Inflammatory macrophage treated with lipopolysaccharide for 1 hour (primary cell): ENCODE data around the gene WDR77.

Experiments used
- DNase-seq, 2 donors: peaks; one replicate each; pipeline ENCODE4 v3.0.0-alpha.2; 2020 to 2022

The WDR77 gene

DNA sequence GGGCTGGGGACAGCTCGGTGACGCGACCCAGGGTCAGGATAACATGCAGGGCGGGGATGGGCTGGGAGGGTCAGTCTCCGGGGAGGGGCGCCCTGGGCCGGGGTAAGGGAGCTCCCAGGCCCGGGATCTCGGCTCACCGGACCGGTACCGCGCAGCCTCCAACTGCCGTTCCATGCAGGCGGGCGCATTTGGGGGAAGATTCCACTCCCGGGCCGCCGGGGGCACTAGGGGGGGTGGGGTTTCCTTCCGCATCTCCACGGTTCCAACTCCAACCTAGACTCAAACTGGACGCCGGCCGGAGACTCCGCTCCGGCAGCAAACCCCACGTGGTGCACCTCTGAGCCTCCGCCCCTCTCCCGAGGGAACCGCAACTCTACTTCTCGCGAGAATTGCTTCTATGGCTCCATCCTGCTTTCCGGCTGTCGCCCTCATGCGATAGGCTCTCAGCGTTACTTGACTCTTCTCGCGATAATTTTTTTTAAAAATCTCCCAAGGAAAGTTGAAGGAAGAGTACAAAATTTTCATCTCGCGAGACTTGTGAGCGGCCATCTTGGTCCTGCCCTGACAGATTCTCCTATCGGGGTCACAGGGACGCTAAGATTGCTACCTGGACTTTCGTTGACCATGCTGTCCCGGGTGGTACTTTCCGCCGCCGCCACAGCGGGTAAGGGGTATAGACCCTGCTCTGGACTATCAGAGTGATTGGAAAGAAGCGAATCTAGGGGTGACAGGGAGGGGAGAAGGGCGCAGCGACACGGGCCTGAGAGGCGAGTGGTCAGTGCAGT lies at the start of gene WDR77, which contains the start of gene ATP5PB:
WDR77 (minus strand) TSS at position 339 of the 785 bp plus-strand sequence; CDS start at position 252, 87 bp downstream.
ATP5PB (plus strand) TSS at position 547 of the 785 bp plus-strand sequence; CDS start at position 625, 78 bp downstream.
- DNase-seq, result peak; percentile 100

DNA sequence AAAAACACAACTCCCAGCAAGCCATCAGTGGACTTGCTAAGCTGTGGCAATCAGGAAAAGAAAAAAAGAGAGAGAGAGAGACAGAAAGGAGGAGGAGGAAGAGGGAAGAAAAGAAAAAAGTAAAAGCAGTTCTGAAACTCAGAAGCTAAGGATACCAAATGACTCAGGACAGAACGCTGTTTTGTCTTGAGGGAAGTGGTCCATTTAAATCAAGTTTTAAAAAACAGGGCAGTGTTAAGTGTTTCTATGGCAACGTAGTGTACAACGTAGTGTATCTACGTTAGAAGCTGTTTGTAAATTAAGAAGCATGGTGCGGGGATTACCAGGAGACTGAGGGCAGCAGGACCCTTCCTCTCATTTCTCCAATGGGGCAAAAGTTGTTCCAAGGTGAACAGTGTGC lies 48.5 kb upstream of the WDR77 start:
- DNase-seq, result no peak

DNA sequence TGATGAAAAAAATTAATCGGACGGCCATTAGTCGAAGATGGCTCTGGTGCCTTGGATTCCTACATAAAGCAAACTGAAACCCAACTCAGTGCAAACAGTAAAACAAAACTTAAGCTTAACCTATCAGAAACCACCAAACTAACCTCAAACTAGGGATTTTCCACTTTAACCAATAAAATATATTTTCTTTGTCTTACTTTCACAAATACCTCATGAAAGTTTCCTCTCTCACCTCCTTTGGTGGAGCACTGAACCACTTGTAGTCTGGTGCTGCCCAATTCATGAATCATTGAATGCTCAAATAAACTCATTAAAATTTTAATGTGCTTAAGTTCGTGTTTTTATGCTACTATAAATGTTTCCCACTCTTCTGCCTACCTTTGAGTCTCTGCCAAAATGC lies 47.3 kb upstream of the WDR77 start:
- no peak for DNase-seq

DNA sequence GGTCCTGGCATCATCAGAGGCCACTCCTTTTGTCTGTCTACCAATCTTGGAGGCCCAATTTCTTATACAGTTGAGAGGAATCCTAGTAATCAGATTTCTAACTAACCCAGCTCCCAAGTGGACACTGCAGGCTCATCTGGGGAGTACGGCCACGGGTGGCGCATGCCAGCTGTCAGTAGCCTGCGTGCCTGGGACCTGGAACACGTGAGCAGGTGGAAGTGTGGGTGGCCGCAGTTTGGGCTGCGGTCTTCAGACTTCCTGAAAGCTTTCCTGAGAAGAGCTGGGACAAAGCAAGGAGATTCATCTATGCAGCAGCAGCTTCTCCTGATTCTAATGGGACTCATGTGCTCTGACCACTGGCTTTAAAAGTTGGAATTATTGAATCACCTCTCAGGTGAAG lies 42.0 kb upstream of the WDR77 start:
- no peak for DNase-seq

DNA sequence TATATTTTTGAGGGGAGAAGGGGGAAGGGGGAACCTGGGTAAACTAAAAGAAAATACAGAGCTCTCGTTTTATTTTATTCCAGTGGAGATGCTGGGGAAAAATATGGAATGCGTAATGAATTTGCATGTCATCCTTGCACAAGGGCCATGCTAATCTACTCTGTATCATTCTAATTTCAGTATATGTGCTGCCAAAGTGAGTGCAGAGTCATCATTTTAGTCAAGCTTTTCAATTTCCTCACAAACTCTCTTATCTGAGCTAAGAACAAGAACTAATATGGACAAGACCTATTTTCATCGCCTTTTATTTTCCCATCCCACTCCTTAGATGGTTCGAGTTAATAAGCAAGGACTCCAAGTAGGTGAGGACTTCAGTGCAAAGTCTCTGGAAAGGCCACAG lies 41.2 kb upstream of the WDR77 start:
- DNase-seq, result no peak

DNA sequence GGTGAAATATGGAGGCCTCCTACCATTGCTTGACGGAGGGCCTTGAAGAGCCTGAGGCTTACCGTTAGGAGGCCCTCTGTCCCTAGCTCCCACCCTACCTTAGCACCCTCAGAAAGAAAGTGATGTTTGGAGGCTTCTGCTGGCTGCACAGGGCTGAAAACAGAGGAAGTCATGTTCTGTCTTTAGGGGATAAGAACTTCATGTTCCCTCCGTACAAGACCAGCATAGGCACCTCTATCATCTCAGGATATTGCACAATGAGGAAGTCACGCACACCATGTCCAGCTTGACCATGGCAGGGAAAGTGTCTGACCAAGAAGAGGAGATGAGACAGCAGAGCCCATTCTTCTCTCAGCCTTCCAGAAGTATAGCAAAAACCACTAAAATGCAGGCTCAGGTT lies 40.5 kb upstream of the WDR77 start:
- DNase-seq, result peak in 1 of 2 donors; percentile 39

DNA sequence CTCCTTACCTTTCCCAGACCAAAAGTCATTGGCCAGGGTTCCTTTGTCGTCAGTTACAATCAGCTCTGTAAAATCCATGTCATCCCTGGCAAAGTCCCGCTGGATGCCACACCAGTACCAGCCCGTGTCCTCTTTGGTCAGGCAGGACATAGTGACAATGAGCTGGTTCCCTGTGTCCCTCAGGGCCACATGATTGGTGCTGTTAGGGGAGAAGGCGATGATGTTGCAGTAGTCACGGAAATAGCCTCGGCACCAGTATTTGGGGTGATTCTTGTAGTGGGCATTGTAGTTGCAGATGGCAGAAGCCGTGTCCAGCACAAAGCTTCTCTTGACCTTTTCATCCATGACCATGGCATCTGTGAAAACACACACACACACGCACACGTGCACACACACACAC lies 39.6 kb upstream of the WDR77 start:
- no peak for DNase-seq

DNA sequence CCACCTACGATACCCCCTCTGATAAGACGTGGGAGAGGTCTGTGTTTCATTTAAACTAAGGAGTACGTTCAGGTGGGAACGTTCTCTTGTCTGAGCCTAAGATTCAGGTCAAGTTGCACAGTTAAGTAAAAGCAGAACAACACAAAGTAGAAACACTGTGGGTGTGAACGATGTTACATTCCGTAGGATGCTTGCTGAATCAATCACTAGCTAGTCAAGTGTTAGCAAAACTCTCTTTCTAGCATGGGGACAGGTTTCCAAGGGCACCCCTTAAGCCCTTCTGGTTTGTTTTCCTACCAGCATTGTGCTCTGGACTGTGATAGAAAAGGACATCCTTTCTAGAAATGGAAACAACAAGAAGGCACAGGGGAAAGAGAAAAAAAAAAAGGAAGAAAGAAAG lies 38.1 kb upstream of the WDR77 start:
- peak in 1 of 2 donors; percentile 39 for DNase-seq

DNA sequence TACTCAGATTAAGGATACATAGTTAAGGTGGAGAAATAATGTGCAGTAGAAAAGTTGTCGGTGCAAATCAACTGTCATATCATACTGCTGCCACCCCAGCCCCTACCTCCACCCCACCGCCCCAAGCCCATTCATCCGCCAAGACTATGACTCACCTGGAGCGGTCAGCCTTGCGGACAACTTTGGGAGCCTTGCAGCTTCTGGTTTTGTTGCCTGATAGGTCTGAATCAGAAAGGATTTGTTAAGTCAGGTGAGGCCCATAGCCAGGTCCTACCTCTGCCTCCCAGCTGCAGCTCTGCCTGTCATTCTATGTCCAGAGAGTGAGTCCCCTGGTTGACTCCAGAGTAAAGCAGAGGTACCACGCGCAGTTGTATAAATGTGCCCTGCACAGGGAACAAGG lies 37.4 kb upstream of the WDR77 start:
- no peak for DNase-seq

DNA sequence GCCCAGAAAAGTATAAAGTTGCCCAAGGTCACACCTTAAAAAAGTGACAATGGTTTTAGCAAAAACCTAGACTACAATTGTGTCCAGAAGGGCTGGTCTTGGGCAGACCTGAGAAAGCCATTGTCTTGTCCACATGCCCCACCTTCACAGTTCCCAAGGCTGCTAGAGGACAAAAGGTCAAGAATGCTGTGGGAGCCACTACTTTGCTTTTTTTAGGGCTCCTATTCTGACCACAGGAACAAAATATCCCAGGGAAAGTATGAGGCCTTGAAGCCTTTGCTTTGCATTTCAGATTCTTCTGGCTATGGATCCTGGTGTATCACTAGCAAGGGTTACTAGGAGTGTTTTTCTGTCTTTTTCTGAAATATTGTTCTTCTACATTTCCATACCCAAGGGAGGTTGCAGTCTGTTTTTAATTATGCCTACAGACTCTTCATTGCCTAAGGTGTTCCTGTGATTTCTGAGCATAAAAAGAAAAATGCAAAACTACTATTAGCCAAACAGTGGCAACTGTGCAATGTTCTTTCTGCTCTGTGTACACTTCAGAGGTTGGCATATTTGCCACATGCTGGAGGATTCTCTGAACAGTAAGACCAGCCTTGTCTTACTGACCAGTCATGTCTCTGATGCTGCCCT lies 35.5 kb upstream of the WDR77 start:
- no peak for DNase-seq

DNA sequence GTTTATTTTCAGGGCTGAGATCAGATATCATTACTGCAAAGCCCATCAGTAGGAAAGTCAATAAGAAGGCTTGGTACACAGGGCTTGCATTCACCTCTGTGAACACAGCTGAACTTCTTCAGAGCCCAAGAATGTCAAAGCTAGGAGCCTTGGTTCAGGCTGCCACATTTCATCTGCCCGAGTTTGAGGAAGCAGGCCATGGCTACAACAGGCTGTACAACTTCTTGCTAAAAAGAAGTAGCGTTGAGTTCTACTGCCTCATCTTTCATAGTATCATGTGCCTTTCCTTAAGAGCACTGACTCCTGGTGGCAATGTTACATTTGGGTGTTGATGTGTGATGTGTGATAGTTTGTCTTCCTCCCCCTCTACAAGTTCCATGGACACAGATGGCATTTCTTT lies 34.8 kb upstream of the WDR77 start:
- DNase-seq, result no peak

DNA sequence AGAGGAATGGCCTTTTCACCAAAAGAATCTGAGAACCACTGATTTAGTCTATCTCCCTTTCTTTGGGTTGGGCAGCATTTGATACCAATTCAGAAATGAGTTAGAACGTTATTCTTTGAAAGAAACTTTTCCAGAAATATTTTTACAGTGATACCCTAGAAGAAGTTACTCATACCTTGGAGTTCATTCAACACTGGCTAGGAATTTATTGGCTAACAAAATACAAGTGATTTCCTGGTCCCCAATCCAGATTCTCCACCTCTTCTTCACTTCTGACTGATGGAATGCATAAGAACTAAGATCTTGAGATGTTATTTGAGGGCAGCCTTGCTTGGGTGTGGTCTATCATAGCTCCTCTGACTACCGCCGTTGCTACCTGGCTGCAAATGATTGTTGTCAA lies 34.1 kb upstream of the WDR77 start:
- DNase-seq, result no peak

DNA sequence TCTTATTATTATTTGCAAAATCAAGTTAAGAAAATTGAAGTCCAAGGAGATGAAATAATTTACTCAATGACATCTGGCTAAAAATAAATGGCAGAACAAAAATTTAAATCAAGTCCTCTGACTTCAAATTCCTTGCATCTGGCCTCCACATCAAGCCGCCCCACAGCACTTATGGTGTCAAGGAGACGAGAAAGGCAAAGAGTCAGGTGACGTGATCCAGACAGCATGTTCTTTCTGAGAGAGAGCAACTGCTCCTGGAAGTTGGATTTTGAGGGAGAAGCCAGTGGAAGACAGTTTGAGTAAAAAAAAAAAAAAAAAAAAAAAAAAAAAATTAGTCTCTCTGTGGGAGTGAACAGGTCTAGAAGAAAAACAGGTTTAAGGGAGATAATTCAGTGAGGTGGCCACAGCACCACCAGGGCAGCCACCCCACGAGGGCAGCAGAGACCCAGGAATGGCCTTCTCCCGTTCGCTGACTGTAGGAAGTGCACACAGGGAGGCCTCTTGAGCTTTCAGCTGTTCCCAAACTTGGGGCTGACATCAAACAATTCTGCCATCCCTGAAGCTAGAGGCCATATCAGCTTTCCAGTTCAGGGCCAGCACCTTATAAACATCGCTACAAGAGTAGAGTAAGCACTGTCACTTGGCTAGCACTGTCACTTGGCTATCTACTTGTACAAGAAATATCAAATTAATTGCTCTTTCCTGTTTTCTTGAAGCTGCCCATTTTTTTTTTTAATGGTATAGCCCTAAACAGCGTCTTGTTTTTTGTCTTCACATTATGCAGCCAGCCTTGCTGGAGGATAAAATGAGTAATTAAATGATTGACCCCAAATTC lies 32.5 kb upstream of the WDR77 start:
- peak; percentile 65 to 87 for DNase-seq

DNA sequence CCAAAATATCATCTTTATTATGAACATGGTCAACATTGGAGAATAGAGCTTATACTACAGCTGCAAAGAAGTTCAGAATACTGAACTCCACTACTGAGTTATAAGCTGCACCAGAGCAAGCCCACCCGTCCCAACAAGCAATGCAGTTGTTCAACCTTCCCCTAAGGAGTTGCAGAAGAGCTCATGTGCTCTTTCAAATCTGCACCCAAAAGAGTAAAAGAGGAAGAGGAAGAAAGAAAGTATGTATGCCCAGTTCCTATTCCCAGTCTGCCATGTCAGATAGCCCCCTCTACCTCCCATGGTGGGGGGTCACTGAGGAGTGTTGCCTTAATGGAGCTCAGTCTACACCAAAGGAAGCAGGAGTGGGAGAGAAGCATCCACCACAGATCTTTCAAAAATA lies 31.6 kb upstream of the WDR77 start:
- DNase-seq, result peak in 1 of 2 donors; percentile 44

DNA sequence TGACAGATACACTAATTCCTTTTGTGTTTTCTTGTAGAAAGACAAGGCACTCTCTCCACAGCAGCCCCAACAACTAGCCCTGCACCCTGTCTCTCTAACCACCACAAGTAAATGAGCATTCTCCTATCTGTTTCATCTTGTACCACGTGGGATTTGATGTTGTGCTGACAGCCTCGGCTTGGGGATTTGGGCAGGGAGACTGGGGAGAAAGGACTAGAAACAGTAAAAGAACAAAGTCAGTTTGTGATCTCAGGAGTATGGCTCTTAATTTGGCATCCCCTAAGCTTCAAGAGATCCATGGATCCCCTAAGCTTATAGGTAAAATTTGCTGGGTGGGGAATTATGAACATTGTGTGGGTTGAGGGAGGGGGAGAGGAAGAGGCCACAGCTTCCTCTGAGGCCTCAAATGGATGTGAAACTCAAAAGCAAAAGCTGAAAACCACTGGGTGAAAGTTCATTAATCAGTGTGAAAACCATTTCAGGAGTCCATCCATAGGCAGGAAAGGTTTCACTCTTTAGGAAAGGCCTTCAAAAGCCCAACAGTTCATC lies 27.8 kb upstream of the WDR77 start:
- peak; percentile 53 to 65 for DNase-seq

DNA sequence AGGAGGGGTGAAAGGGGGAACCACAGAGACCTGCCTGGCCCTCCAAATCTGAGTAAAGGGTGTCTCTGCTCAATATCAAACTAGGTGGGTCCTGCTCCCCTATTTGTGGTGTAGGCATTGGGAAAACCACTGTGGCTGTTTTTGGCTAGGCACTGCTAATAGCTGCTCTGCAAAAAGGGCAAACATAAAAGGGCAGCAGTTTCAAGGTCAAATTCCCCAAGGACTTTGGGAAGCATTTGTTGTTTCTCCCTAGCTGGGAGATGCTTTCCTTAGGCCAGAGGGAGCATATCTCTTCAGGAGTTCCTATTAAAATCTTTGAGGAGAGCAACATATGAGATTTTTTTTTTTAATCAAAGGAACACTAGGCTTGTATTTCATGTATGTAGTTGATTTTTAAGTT lies 27.2 kb upstream of the WDR77 start:
- no peak for DNase-seq

DNA sequence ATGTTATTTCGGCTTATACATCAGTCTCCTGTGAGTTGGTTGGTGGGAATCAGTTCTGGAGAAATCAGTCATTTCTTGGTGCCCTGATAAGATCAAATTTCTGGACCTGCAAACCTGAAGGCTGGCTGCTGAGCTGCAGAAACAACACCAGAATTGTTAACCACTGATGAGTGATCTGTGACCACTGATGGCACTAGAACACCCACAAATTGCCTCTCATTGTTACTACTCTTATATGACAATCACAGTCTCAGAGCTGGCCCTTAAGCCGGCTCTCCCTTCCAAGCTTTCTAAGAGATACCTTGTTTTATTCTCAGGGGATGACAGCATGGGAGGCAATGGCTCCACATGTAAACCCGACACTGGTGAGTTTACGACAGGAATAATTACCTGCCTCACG lies 26.6 kb upstream of the WDR77 start:
- no peak for DNase-seq

DNA sequence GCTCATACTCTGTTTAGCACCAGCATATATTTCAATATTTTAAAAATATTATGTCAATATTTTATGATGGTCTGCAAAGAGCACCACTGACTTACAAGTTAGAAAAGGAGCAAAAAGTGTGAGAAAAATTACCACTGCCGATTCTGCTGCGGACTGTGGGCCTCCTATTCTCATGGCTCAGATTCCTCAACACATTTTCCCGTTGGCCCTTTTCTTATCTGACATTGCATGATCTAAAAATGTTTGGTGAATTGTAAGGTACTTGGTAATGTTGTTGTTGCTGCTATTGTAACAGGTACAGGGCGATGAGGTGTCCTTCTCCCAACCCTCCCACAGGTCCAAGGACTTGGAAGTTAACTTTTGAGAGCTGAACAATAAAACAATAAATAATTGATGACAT lies 25.5 kb upstream of the WDR77 start:
- DNase-seq, result no peak

DNA sequence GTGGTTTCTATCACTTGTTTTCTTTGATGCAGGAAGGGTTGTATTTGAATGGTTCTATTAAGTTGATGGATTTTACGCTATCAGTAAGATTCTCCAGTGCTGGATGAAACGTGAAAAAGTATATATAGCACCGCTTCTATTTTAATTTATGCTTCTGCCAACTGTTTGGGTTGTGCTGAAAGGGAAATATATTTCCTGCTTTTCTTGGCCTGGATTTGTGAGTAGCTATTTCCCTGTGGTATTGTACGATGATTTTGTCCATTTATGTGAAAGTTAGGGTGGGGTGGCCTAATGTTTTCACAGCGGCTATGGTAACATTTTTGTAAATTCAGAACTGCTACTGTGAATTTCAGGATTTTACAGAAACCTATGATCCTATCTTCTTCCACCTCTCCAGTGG lies 25.1 kb upstream of the WDR77 start:
- no peak for DNase-seq

DNA sequence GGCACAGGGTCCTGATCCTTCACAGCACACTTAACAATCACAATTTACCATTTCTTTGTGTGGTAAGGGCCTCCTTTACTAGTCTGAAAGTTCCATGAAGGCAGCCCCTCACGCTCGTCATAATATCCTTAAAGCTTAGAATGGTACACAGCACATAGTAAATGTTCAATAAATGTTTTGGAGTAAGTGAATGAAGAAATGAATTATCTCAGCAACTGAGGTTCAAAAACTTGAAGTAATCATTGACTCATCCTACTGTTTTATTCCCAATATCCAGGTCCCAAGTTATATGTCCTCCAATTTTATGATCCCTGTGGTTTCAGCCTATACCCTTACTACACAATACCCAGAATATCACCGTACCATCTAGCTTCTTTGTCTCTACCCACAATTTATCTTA lies 22.5 kb upstream of the WDR77 start:
- no peak for DNase-seq

DNA sequence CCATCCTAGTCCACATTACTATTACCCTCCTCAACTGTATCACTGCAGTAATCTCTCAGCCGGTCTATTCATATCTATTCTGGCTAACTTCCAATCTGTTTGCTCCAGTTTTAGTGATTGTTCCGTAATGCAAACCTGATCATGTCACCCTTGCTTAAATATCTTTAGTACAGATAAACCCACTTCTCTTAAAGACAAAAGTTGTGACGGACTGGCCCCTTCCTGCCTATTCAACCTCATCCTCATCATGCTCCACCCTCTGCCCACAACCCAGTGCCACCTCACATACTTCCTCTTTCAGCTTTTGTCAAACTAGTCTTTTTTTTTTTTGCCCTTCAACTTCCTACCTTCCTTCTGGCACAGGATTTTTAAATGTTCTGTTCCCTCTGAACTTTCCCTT lies 22.0 kb upstream of the WDR77 start:
- DNase-seq, result peak; percentile 71 to 84

DNA sequence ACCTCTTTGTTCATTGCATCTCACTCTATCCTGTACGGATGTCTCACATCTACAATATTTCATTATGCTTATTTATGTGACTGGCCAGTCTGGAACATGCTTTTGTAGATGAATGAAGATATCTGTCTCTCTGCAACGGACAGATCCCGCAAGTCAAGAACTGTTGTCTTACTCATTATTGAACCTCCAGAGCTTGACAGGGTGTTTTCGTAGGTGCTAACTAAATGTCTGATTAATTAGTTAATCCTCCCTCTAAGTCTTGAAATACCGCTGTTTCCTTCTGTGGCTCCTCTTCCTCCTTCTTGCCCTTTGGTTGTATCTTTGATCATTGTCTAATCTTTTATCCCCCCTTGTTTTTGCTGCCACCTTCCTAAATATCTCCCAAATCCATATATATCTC lies 21.5 kb upstream of the WDR77 start:
- DNase-seq, result no peak

DNA sequence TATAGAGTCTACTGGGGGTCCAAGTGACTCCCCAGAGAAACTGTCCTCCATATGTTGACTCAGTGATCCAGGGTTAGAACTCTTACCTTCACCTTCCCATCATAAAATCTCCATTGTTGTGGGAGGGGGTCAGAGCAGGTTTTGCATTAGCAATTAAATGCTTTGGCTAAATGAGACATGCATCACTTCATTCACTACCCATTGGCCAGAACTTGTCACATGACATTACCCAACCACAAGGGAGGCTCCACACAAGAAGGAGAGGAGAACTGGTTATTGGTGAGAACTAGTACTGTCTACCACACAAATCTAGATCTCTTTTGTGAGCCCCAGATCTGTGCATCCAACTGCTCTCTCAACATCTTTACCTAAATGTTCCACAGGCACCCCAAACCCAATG lies 20.5 kb upstream of the WDR77 start:
- no peak for DNase-seq
